Spleen (tissue), 11 donors: ENCODE measurements around the gene SPON1. TPM values are rescaled to one million over a fixed set of nuclear protein-coding genes. Genes with fewer than 3 reads are reported as not detected.
"Not testable (repeated sequence)": the region's sequence is repeated elsewhere in the genome, so short reads cannot be mapped to it uniquely, and the experiment has no call there.

ENCODE experiments used
- DNase-seq: peaks from one replicate; pipeline ENCODE4 v3.0.0-alpha.2; 2020
- H3K27ac ChIP-seq, 8 donors: fragments of 200-600 bp; sonication (generic) in 7 of 8; 1 replicate in 4 of 8; 2 replicates in 4 of 8; pipeline versions ENCODE4 v1.5.0 to v1.8.0; 2016 to 2021; ENCODE audit warnings: inconsistent platforms in 4 of 8, mild to moderate bottlenecking in 4 of 8, moderate library complexity in 1 of 8
- H3K27me3 ChIP-seq, 7 donors: fragments of 200-600 bp; sonication (generic) in 6 of 7; replicated peaks in 1 of 7; 1 replicate in 4 of 7; 2 replicates in 3 of 7; pipeline versions ENCODE4 v1.5.0 to v1.8.0; 2016 to 2021; ENCODE audit warnings: inconsistent platforms in 3 of 7, mild to moderate bottlenecking in 1 of 7
- H3K36me3 ChIP-seq, 6 donors: fragments of 200-600 bp; sonication (generic) in 5 of 6; 1 replicate in 4 of 6; 2 replicates in 2 of 6; pipeline versions ENCODE4 v1.5.0 to v1.8.0; 2016 to 2021; ENCODE audit warnings: inconsistent platforms in 2 of 6
- H3K4me1 ChIP-seq, 6 donors: fragments of 200-600 bp; sonication (generic) in 5 of 6; 1 replicate in 3 of 6; 2 replicates in 3 of 6; pipeline versions ENCODE4 v1.5.0 to v1.8.0; 2016 to 2021; ENCODE audit warnings: inconsistent platforms in 3 of 6
- H3K4me3 ChIP-seq, 8 donors: fragments of 200-600 bp; sonication (generic) in 7 of 8; 1 replicate in 4 of 8; 2 replicates in 4 of 8; pipeline versions ENCODE4 v1.5.0 to v1.8.0; 2016 to 2021; ENCODE audit warnings: inconsistent platforms in 4 of 8, mild to moderate bottlenecking in 4 of 8, moderate library complexity in 2 of 8
- H3K9me3 ChIP-seq, 8 donors: fragments of 200-600 bp; sonication (generic) in 7 of 8; 1 replicate in 4 of 8; 2 replicates in 4 of 8; pipeline versions ENCODE4 v1.5.0 to v1.8.0; 2016 to 2021; ENCODE audit warnings: inconsistent platforms in 4 of 8
- POLR2A ChIP-seq, 3 donors: fragments of 450-650 bp; IDR thresholded peaks; one replicate each; pipeline ENCODE4 v1.5.1; 2017; ENCODE audit warnings: antibody characterized with exemption in 3 of 3, mild to moderate bottlenecking in 1 of 3
- POLR2AphosphoS5 ChIP-seq, 3 donors: sonication (generic); formaldehyde crosslinking; IDR thresholded peaks; one replicate each; pipeline ENCODE4 v1.5.1; 2017; ENCODE audit warnings: antibody characterized with exemption in 3 of 3
- whole genome bisulfite sequencing, 5 donors: extraction: QIAGEN DNeasy Blood & Tissue Kit in 3 of 5; methylation state at CpG; one replicate each; pipeline versions ENCODE4 v1.1.5 to v1.1.7; 2013 to 2018; 5-methylcytosine and 5-hydroxymethylcytosine counted together
- intact Hi-C: fragments of 100-400 bp; cut with DNase I; formaldehyde crosslinking; loops from one replicate; pipeline ENCODE4 v1.15.0; 2023; ENCODE audit warnings: low total_unique reads
- polyA plus RNA-seq, 3 donors: library from polyadenylated mRNA; stranded (reverse); fragments of 200-250 nt; gene quantifications; one replicate each; pipeline ENCODE4 v1.2.1, GENCODE V29; 2013
- total RNA-seq, 7 donors: library from RNA; depleted of rRNA in 3 of 7; stranded (reverse); fragments of >200 nt in 3 of 7; fragmentation: NEBNext Ultra II Directional in 4 of 7; extraction: Animal tissue kit (Norgen Biotek cat#: 25700) in 4 of 7; gene quantifications; one replicate each; pipeline versions ENCODE4 v1.1.0 to v1.2.1, GENCODE V29; 2016 to 2021
- TF ChIP-seq, protein P1 (sequence below), 11 experiments: fragments of 200-600 bp in 7 of 11; fragments of 450-650 bp in 4 of 11; sonication (generic) in 4 of 11; IDR thresholded peaks in 8 of 11; conservative IDR thresholded peaks in 3 of 11; 1 replicate in 7 of 11; 2 replicates in 4 of 11; pipeline versions ENCODE4 v1.4.0 to v1.8.0; 2016 to 2021; ENCODE audit warnings: antibody characterized with exemption in 11 of 11, inconsistent platforms in 4 of 11, mild to moderate bottlenecking in 1 of 11
- donor health status: healthy with polysubstance abuse.
- donor health status: DM: no; HTN: no; CAD: no; lungs with moderate emphysema.
- donor health status: DM: no; HTN: no; CAD: no.
- donor health status: Bipolar disorder and iron deficiency.
- donor health status: healthy.
- donor health status: DM: no; HTN: no; CAD: no.
- donor health status: DM: yes; HTN: yes; CAD: no.

The SPON1 gene
- total and polyA plus RNA-seq, 10 donors, result 0.72 to 99.2 (median 10.1) TPM

DNA sequence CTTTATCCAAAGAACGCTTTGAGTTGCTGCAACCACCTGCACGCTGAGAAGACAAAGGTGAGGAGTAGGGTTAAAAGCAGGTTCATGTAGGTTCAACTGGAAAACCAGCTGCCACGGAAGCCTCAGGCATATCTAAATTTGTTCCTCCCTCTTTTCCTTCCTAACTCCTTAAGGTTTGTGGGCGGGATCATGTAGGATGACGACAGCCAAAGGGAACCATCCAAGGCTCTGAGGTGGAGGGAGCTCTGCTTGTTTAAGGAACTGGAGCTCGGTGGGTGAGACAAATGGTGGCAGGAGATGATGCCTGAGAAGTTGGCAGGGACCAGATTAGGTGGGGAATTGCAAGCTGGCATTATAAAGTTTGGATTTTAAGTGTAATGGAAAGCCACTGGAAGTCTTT is 60.3 kb downstream of the SPON1 start:
- no peak for TF ChIP-seq POLR2A (IDR thresholded peaks at IDR 0.05)
- TF ChIP-seq, protein P1, sequence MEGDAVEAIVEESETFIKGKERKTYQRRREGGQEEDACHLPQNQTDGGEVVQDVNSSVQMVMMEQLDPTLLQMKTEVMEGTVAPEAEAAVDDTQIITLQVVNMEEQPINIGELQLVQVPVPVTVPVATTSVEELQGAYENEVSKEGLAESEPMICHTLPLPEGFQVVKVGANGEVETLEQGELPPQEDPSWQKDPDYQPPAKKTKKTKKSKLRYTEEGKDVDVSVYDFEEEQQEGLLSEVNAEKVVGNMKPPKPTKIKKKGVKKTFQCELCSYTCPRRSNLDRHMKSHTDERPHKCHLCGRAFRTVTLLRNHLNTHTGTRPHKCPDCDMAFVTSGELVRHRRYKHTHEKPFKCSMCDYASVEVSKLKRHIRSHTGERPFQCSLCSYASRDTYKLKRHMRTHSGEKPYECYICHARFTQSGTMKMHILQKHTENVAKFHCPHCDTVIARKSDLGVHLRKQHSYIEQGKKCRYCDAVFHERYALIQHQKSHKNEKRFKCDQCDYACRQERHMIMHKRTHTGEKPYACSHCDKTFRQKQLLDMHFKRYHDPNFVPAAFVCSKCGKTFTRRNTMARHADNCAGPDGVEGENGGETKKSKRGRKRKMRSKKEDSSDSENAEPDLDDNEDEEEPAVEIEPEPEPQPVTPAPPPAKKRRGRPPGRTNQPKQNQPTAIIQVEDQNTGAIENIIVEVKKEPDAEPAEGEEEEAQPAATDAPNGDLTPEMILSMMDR (IDR thresholded peaks at IDR 0.05 in 8 of 11, conservative IDR thresholded peaks at IDR 0.05 in 3 of 11), result no peak
- no peak for TF ChIP-seq POLR2AphosphoS5 (IDR thresholded peaks at IDR 0.05)
- H3K36me3 ChIP-seq, result no peaks in the 10 kb centered on the region
- no peaks in the 10 kb centered on the region for H3K4me1 ChIP-seq
- intact Hi-C loops, result no loop called here
- H3K27ac ChIP-seq, result no peak overlapping the region
- H3K27me3 ChIP-seq, result peaks cover 0 to 24% (median 0%) of the 10 kb centered on the region in 7 donors
- no peaks in the 10 kb centered on the region for H3K9me3 ChIP-seq
- 61 to 71% (median 65%) methylated on average over 6 of the region's 6 CpGs for WGBS, 5 donors
- no peak overlapping the region for H3K4me3 ChIP-seq
- no peak for DNase-seq

DNA sequence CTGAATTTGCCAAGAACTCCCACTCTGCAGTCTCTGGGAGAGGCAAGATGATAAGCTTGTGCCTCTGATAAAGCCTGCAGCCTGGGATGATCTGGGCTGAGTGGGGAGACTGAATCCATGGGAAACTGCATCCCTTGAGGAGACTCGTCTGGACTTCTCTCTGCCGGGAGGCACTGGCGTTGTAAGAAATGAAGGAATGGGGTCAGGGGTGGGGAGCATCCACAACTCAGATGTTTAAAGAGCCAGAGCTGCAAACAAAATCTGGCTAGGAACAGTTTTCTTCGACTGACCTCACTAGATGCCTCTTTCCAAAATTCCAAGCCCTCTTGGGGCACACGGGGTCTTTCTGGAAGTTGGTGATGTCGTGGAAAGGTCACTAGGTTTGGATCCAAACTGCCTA is 64.4 kb downstream of the SPON1 start:
- H3K27ac ChIP-seq, result peak overlapping the region in 1 of 8 donors; percentile 38
- intact Hi-C loops, result no loop called here

DNA sequence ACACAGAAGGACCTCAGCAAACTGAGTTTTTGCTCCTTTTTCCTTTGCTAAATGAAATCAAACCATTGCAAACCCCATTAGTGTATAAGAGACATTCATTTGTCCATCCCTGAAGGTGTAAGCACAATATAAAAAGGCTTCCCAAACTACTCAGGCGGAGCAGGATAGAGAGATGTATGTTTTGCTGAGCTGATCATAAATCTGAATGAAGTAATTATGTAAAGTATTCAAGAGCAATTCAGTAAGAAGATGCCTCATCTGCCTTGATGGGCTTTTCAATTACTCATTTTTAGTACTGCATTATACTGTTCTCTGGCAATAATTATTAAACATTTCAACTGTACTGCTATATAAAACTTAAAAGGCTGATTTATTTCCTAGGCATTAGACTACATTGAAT is 65.0 kb downstream of the SPON1 start:
- peaks cover 0 to 29% (median 0%) of the 10 kb centered on the region in 7 donors for H3K27me3 ChIP-seq
- intact Hi-C loops, result no loop called here

More for the DNA sequence above, 64.4 kb downstream of the SPON1 start:
- TF ChIP-seq, protein P1 (IDR thresholded peaks at IDR 0.05 in 8 of 11, conservative IDR thresholded peaks at IDR 0.05 in 3 of 11), result no peak
- TF ChIP-seq POLR2AphosphoS5 (IDR thresholded peaks at IDR 0.05), result no peak
- TF ChIP-seq POLR2A (IDR thresholded peaks at IDR 0.05), result no peak
- no peak for DNase-seq
- Histone ChIP-seq H3K4me3 (no peak overlapping the region), H3K27me3 (peaks cover 0 to 29% (median 0%) of the 10 kb centered on the region in 7 donors), H3K9me3 (no peaks in the 10 kb centered on the region), H3K4me1 (peaks cover 0 to 5% (median 0%) of the 10 kb centered on the region in 6 donors), H3K36me3 (no peaks in the 10 kb centered on the region)
- 47 to 72% (median 66%) methylated on average over 6 of the region's 6 CpGs for WGBS, 5 donors

DNA sequence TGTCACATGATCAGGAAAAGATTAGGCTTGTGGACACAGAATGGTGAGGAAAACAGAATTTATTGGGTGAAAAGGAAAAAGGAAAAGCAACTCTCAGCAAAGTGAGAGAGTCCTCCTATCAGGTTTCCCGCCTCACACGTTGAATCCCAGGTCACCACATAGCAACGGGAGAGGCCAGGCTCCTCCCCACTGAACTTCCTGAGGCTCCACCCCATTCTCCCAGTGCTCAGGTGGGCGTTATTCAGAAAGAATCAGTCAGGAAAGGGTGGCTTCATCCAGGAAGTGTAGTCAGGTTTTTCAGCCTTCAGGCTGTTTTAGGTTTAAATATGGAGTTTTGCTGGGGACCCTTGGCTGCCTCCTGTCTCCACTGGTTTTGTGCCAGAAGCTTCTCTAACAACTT is 66.9 kb downstream of the SPON1 start:
- no peak for TF ChIP-seq POLR2AphosphoS5 (IDR thresholded peaks at IDR 0.05)
- TF ChIP-seq POLR2A (IDR thresholded peaks at IDR 0.05), result no peak
- Histone ChIP-seq H3K27me3 (peaks cover 0 to 20% (median 0%) of the 10 kb centered on the region in 7 donors), H3K4me1 (peaks cover 0 to 5% (median 0%) of the 10 kb centered on the region in 6 donors), H3K9me3 (no peaks in the 10 kb centered on the region), H3K36me3 (no peaks in the 10 kb centered on the region), H3K27ac (peak overlapping the region in 1 of 8 donors; percentile 31), H3K4me3 (no peak overlapping the region)
- 43 to 68% (median 50%) methylated on average over 4 of the region's 4 CpGs for WGBS, 5 donors
- DNase-seq, result no peak
- intact Hi-C loops, result no loop called here

More for the DNA sequence above, 65.0 kb downstream of the SPON1 start:
- Histone ChIP-seq H3K4me3 (no peak overlapping the region), H3K27ac (no peak overlapping the region), H3K9me3 (no peaks in the 10 kb centered on the region), H3K4me1 (peaks cover 0 to 5% (median 0%) of the 10 kb centered on the region in 6 donors), H3K36me3 (no peaks in the 10 kb centered on the region)
- DNase-seq, result no peak
- 78 to 96% (median 93%) methylated on average over 1 of the region's 1 CpG for WGBS, 5 donors
- TF ChIP-seq POLR2A (IDR thresholded peaks at IDR 0.05), result no peak

DNA sequence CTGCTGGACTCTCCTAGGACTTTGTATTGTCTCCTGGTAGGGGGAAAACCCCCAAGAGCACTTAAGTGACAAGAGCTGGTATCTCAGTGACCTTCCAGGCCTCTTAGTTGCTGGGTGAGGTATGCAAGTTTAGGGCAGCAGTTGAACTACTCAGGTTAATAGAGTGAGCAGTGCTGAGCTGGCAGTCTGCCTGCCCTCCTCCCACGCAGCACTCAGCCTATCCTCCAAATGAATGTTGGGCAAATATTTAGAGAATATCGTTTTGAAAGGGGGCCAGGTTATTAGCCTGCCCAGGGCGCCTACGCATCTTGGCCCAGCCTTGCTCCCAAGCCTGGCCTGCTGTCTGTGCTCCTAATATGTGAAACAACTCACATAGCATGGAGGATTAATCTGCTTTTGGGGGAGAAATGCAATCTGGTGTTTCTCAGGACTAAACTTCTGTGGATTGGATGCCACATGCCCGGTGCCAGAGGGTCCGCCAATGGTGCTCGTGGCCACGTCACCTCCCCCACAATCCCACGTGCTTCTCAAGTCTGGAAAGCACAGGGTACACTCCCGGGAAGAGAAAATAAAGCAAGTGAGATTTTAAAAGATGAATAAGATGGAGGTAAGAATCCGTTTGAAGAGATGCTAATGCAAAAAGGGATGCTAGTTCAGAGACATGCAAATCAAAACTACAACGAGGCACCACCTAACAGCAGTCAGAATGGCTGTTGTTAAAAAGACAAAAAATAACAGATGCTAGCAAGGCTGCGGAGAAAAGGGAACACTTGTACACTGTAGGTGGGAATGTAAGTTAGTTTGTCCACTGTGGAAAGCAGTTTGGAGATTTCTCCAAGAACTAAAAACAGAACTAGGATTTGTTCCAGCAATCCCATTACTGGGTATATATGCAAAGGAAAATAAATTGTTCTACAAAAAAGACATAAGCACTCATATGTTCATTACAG is 67.7 kb downstream of the SPON1 start:
- Histone ChIP-seq H3K4me1 (peaks cover 0 to 5% (median 0%) of the 10 kb centered on the region in 6 donors), H3K27me3 (peaks cover 0 to 18% (median 0%) of the 10 kb centered on the region in 7 donors), H3K4me3 (no peak overlapping the region), H3K27ac (peak overlapping the region in 2 of 8 donors; percentile 11 to 31), H3K9me3 (no peaks in the 10 kb centered on the region), H3K36me3 (no peaks in the 10 kb centered on the region)
- TF ChIP-seq, protein P1 (IDR thresholded peaks at IDR 0.05 in 8 of 11, conservative IDR thresholded peaks at IDR 0.05 in 3 of 11), result no peak
- TF ChIP-seq POLR2A (IDR thresholded peaks at IDR 0.05), result no peak
- TF ChIP-seq POLR2AphosphoS5 (IDR thresholded peaks at IDR 0.05), result peak in 2 of 3 donors; percentile 42 to 56
- WGBS, 5 donors, result 64 to 80% (median 75%) methylated on average over 13 of the region's 13 CpGs
- intact Hi-C loops, result no loop called here
- no peak for DNase-seq

DNA sequence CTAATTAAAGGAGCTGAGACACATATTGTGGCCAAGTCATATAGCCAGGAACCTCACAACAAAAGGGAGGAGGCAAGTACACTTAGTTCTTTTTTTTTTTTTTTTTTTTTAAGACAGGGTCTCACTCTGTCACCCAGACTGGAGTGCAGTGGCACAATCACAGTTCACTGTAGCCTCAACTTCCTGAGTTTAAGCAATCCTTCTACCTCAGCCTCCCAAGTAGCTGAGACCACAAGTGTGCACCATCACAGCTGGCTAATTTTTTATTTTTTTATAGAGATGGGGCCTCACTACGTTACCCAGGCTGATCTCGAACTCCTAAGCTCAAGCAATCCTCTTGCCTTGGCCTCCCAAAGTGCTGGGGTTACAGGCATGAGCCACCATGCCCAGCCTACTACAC is 73.0 kb downstream of the SPON1 start:
- H3K27me3 ChIP-seq, H3K36me3 ChIP-seq, H3K27ac ChIP-seq, DNase-seq, H3K4me1 ChIP-seq, H3K4me3 ChIP-seq, intact Hi-C loops, H3K9me3 ChIP-seq: not testable (repeated sequence)
- WGBS, 5 donors, result 36 to 80% (median 73%) methylated on average over 2 of the region's 2 CpGs
